ENCODE data around the gene ARMC7.
"Not testable (repeated sequence)": the region's sequence is repeated elsewhere in the genome, so short reads cannot be mapped to it uniquely, and the experiment has no call there.

ARMC7 gene

DNA sequence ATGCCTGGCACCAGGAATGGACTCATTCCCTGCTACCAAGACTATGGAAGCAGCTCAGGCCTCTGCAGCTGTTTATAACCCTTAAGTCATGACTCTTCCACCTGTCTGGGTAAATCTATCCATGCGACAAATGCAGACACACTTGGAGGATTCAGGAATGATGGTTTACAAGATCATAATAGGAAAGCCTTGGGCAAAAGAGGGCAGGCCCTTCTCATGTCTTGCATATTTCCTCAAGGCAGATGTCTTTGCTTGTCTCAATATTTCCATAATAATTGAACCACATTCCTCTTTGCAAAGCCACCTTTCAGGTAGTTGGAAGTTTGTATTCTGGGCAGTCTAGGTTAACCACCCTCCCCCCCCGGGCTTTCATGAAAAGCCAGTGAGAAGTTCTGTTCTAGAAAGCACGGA is 45.4 kb downstream of the ARMC7 start:
- in situ Hi-C loops (cut with HindIII; ENCODE audit: low sequenced_read_pairs) = no loop called here
- DNase-seq (ENCODE audit: low read depth) = no peak
- no peak overlapping the region for H3K4me3 ChIP-seq (ENCODE audit: low read depth, low read length)
- TF ChIP-seq, protein P1, sequence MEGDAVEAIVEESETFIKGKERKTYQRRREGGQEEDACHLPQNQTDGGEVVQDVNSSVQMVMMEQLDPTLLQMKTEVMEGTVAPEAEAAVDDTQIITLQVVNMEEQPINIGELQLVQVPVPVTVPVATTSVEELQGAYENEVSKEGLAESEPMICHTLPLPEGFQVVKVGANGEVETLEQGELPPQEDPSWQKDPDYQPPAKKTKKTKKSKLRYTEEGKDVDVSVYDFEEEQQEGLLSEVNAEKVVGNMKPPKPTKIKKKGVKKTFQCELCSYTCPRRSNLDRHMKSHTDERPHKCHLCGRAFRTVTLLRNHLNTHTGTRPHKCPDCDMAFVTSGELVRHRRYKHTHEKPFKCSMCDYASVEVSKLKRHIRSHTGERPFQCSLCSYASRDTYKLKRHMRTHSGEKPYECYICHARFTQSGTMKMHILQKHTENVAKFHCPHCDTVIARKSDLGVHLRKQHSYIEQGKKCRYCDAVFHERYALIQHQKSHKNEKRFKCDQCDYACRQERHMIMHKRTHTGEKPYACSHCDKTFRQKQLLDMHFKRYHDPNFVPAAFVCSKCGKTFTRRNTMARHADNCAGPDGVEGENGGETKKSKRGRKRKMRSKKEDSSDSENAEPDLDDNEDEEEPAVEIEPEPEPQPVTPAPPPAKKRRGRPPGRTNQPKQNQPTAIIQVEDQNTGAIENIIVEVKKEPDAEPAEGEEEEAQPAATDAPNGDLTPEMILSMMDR (IDR thresholded peaks at IDR 0.05; ENCODE audit: low read depth, low read length, missing control alignments) = no peak

DNA sequence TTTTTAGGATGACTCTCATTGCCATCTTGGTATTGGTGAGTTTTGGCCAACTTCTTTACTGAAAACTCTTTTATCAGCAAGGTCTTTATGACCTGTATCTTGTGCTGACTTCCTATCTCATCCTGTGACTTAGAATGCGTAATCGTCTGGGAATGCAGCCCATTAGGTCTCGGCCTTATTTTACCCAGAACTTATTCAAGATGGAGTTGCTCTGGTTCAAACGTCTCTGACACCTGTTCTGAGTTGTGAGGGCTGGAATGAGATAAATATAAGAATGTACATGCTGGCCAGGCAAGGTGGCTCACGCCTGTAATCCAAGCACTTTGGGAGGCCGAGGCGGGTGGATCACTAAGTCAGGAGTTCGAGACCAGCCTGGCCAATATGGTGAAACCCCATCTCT is 48.7 kb downstream of the ARMC7 start:
- DNase-seq (ENCODE audit: low read depth); H3K4me3 ChIP-seq (ENCODE audit: low read depth, low read length); in situ Hi-C loops (cut with HindIII; ENCODE audit: low sequenced_read_pairs): not testable (repeated sequence)

DNA sequence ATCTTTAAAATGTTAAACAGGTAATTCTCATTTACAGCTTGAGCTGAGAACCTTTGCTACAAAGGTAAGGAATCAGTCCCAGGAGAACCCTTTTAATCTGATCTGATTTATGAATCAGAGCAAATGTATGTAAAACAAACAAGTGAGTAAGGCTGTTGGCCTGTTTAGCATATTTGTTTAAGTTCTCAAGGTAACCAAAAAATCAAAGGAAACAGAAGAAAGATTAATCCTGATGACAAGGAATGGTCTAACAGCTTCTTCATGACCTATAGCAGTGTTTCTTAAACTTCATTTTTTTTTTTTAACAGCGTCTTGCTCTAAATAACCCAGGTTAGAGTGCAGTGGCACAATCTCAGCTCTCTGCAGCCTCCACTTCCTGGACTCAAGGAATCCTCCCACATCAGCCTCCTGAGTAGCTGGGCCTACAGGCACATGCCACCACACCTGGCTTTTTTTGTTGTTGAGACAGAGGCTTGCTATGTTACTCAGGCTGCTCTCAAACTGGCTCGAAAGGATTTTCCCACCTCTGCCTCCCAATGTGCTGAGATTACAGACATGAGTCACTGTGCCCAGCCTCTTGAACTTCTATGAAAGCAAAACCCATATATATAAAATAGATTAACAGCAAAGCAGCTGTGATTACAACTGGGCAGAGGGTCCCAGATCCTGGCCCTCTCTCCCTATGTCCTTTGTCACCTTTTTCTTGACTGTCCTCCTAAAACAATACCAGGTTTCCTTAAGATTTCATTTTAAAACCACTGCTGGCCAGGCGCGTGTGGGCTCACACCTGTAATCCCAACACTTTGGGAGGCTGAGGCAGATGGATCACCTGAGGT is 49.6 kb downstream of the ARMC7 start:
- TF ChIP-seq, protein P1 (IDR thresholded peaks at IDR 0.05; ENCODE audit: low read depth, low read length, missing control alignments) = no peak
- H3K4me3 ChIP-seq (ENCODE audit: low read depth, low read length) = no peak overlapping the region
- in situ Hi-C loops (cut with HindIII; ENCODE audit: low sequenced_read_pairs) = no loop called here
- DNase-seq (ENCODE audit: low read depth) = no peak

DNA sequence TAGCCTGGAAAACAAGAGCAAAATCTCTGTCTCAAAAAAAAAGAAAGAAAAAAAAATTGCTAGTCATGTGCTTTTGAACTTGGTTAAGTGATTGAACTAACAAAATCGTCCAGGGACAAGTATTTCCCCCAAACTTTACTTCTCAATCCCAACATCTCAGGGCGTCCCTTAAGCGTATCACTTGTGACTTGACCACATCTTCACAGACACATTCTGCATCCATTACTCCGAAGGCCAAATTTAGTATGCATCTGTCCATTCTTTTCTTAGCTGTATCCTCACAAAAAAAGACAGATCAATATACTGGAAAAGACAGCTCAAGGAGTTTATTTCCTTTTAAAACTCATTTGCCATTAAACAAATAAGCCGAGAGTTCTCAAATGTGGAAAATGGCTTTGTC is 50.4 kb downstream of the ARMC7 start:
- in situ Hi-C loops (cut with HindIII; ENCODE audit: low sequenced_read_pairs) = no loop called here
- TF ChIP-seq, protein P1 (IDR thresholded peaks at IDR 0.05; ENCODE audit: low read depth, low read length, missing control alignments) = no peak
- DNase-seq (ENCODE audit: low read depth) = no peak
- no peak overlapping the region for H3K4me3 ChIP-seq (ENCODE audit: low read depth, low read length)

DNA sequence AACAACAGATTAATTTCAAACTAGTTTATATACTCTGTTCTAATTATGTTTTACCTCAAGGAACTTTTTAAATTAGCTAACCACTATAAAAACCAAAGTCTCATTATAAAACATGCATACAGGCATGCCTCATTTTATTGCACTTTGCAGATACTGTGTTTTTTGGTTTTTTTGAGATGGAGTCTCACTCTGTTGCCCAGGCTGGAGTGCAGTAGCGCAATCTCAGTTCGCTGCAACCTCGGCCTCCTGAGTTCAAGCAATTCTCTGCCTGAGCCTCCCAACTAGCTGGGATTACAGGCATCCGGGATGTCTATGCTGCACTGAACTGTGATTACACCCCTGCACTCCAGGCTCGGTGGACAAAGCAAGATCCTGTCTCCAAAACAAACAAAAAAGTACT is 53.3 kb downstream of the ARMC7 start:
- in situ Hi-C loops (cut with HindIII; ENCODE audit: low sequenced_read_pairs) = no loop called here
- H3K4me3 ChIP-seq (ENCODE audit: low read depth, low read length) = no peak overlapping the region
- TF ChIP-seq, protein P1 (IDR thresholded peaks at IDR 0.05; ENCODE audit: low read depth, low read length, missing control alignments) = no peak
- DNase-seq (ENCODE audit: low read depth) = no peak

DNA sequence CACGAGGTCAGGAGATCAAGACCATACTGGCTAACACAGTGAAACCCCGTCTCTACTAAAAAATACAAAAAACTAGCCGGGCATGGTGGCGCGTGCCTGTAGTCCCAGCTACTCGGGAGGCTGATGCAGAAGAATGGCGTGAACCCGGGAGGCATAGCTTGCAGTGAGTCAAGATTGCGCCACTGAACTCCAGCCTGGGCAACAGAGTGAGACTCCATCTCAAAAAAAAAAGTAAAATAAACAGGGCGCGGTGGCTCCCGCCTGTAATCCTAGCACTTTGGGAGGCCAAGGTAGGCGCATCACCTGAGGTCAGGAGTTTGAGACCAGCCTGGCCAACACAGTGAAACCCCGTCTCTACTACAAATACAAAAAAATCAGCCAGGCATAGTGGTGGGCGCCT is 54.8 kb downstream of the ARMC7 start:
- in situ Hi-C loops (cut with HindIII; ENCODE audit: low sequenced_read_pairs) = not testable (repeated sequence)

DNA sequence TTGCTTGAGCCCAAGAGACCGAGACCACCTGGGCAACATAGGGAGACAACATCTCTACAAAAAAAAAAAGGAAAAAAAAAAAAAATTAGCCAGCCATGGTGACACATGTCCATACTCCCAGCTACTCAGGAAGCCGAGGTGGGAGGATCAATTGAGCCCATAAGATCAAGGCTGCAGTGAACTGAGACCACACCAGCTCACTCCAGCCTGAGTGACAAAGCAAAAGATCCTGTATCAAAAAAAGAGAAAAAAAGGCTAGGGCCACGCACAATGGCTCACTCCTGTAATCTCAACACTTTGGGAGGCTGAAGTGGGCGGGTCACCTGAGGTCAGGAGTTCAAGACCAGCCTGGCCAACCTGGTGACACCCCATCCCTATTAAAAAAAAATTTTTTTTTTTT is 59.2 kb downstream of the ARMC7 start:
- no peak overlapping the region for H3K4me3 ChIP-seq (ENCODE audit: low read depth, low read length)
- no peak for DNase-seq (ENCODE audit: low read depth)
- in situ Hi-C loops (cut with HindIII; ENCODE audit: low sequenced_read_pairs) = no loop called here
- TF ChIP-seq, protein P1 (IDR thresholded peaks at IDR 0.05; ENCODE audit: low read depth, low read length, missing control alignments) = no peak

More for the DNA sequence above, 54.8 kb downstream of the ARMC7 start:
- DNase-seq (ENCODE audit: low read depth); H3K4me3 ChIP-seq (ENCODE audit: low read depth, low read length): not testable (repeated sequence)

All from astrocyte of the cerebellum (primary cell).